HepG2 (cell line): ENCODE results near the gene MEGF6. TPM values are rescaled to one million over a fixed set of nuclear protein-coding genes. Genes with fewer than 3 reads are reported as not detected.

Experiments
- AHDC1 ChIP-seq: sonication (generic); formaldehyde crosslinking; IDR thresholded peaks from 2 replicates; pipeline ENCODE4 v1.5.1; 2020; ENCODE audit warnings: mild to moderate bottlenecking, missing genetic modification reagents, borderline replicate concordance
- ARNT2 ChIP-seq: sonication (generic); formaldehyde crosslinking; IDR thresholded peaks from 2 replicates; pipeline ENCODE4 v1.8.0; 2022; ENCODE audit warnings: mild to moderate bottlenecking, low read depth, missing genetic modification reagents, moderate library complexity
- CHD4 ChIP-seq: fragments of 200-600 bp; sonication (generic); IDR thresholded peaks from 2 replicates; pipeline ENCODE4 v1.7.0; 2017; ENCODE audit warnings: mild to moderate bottlenecking, low read length, borderline replicate concordance
- HIC2 ChIP-seq: sonication (generic); formaldehyde crosslinking; IDR thresholded peaks from 2 replicates; pipeline ENCODE4 v1.9.0; 2022; ENCODE audit warnings: low read depth, missing genetic modification reagents
- RARA ChIP-seq: IDR thresholded peaks from 2 replicates; pipeline ENCODE4 v1.6.1; 2016; ENCODE audit warnings: missing genetic modification reagents, missing compliant biosample characterization
- SNAPC4 ChIP-seq: sonication (generic); formaldehyde crosslinking; IDR thresholded peaks from 2 replicates; pipeline ENCODE4 v1.4.0; 2020; ENCODE audit warnings: mild to moderate bottlenecking, missing genetic modification reagents
- ZBED4 ChIP-seq: sonication (generic); formaldehyde crosslinking; IDR thresholded peaks from 2 replicates; pipeline ENCODE4 v1.4.0; 2020; ENCODE audit warnings: missing genetic modification reagents, borderline replicate concordance
- ZNF205 ChIP-seq: IDR thresholded peaks from 2 replicates; pipeline ENCODE4 v1.6.1; 2018; ENCODE audit warnings: missing biosample characterization, missing genetic modification reagents
- ZNF235 ChIP-seq: sonication (generic); formaldehyde crosslinking; IDR thresholded peaks from 2 replicates; pipeline ENCODE4 v1.8.1; 2023; ENCODE audit warnings: mild to moderate bottlenecking, missing genetic modification reagents, borderline replicate concordance
- ZNF329 ChIP-seq: sonication (generic); formaldehyde crosslinking; IDR thresholded peaks from 2 replicates; pipeline ENCODE4 v1.9.0; 2021; ENCODE audit warnings: low read depth, mild to moderate bottlenecking, missing genetic modification reagents
- ZNF614 ChIP-seq: IDR thresholded peaks from 2 replicates; pipeline ENCODE4 v1.6.1; 2018; ENCODE audit warnings: missing biosample characterization, missing genetic modification reagents, inconsistent platforms, borderline replicate concordance
- polyA plus RNA-seq, 8 experiments: library from polyadenylated mRNA; depleted of rRNA in 3 of 8; stranded (reverse) in 7 of 8; unstranded in 1 of 8; fragments of >200 nt; fragmentation: Illumina TruSeq in 4 of 8; extraction: Trizol in 4 of 8; gene quantifications; 2 replicates each; pipeline versions ENCODE4 v1.2.1 to v1.2.3, GENCODE V29; 2011 to 2016; ENCODE audit warnings: low read depth in 4 of 8, missing spikeins in 1 of 8, mixed read lengths in 1 of 8; ENCODE audit not compliant: insufficient read depth in 1 of 8
- total RNA-seq, 5 experiments: library from RNA; depleted of rRNA; stranded (reverse); fragments of >200 nt; fragmentation: Illumina TruSeq; extraction: Trizol; gene quantifications; 2 replicates each; pipeline ENCODE4 v1.2.3, GENCODE V29; 2016; ENCODE audit warnings: low read depth in 1 of 5

Gene MEGF6
- total and polyA plus RNA-seq, 2 of the 13 experiments (the other 11 are each of a cell fraction or from before 2014, with no cell fraction given) = 1.9 TPM

GRCh38 chr1:3471356-3472087 is 139.8 kb downstream of the MEGF6 start (continued):
- TF ChIP-seq SNAPC4 (CRISPR knock-in tag) (0 out of 2 replicates have a peak, but pooled peaks have one; percentile 13), ZNF235 (CRISPR knock-in tag) (no peak; the same call in 1 of the 2 replicates), RARA (CRISPR knock-in tag) (peak; percentile 82), ZNF329 (CRISPR knock-in tag) (no peak), CHD4 (no peak), ZNF614 (CRISPR knock-in tag) (peak; percentile 82; the same call in 1 of the 2 replicates), AHDC1 (CRISPR knock-in tag) (peak; percentile 69; the same call in 1 of the 2 replicates), ZNF205 (peak; percentile 85; the same call in 1 of the 2 replicates), HIC2 (CRISPR knock-in tag) (peak; percentile 81), ARNT2 (CRISPR knock-in tag) (peak; percentile 77), ZBED4 (CRISPR knock-in tag) (peak; percentile 82; the same call in 1 of the 2 replicates)
